ENCODE measurements around the gene R3HDM2.

GRCh38 chr12:57470970-57471656 lies 40.3 kb upstream of the R3HDM2 start:
- TF ChIP-seq CTCF (conservative IDR thresholded peaks at IDR 0.05; ENCODE audit: low read length) (no peak), EZH2phosphoT487 (IDR thresholded peaks at IDR 0.05; ENCODE audit: borderline replicate concordance, low read depth, low read length) (no peak)
